Nephron (organoid): ENCODE measurements around the gene THOC6.
A peak's percentile ranks its signal among the peaks of the same experiment; 100 is the strongest.
"Not testable (repeated sequence)": the region's sequence is repeated elsewhere in the genome, so short reads cannot be mapped to it uniquely, and the experiment has no call there.

Experiments
- H3K27ac Mint-ChIP-seq, 3 experiments: 2 replicates each; pipeline ENCODE4 v1.8.0; 2020; ENCODE audit warnings: mixed read lengths in 3 of 3, mild to moderate bottlenecking in 2 of 3, moderate library complexity in 1 of 3
- H3K27me3 Mint-ChIP-seq: 2 replicates; pipeline ENCODE4 v1.8.0; 2021; ENCODE audit warnings: low read depth, mild to moderate bottlenecking, moderate library complexity, mixed read lengths
- H3K36me3 Mint-ChIP-seq: 2 replicates; pipeline ENCODE4 v1.8.0; 2020; ENCODE audit warnings: low read depth, mixed read lengths
- H3K4me1 Mint-ChIP-seq: 2 replicates; pipeline ENCODE4 v1.8.0; 2020; ENCODE audit warnings: mixed read lengths
- H3K4me3 Mint-ChIP-seq, 3 experiments: 2 replicates each; pipeline ENCODE4 v1.8.0; 2020; ENCODE audit warnings: mild to moderate bottlenecking in 3 of 3, mixed read lengths in 3 of 3, moderate library complexity in 2 of 3
- H3K9me3 Mint-ChIP-seq: 2 replicates; pipeline ENCODE4 v1.8.0; 2020; ENCODE audit warnings: mixed read lengths
- TF ChIP-seq, protein P1 (sequence below), 3 experiments: fragments of 200-600 bp; sonication (generic); IDR thresholded peaks; one replicate each; pipeline ENCODE4 v1.5.0; 2021; ENCODE audit warnings: antibody characterized with exemption in 3 of 3; ENCODE audit not compliant: unreplicated experiment in 3 of 3

THOC6 gene

DNA sequence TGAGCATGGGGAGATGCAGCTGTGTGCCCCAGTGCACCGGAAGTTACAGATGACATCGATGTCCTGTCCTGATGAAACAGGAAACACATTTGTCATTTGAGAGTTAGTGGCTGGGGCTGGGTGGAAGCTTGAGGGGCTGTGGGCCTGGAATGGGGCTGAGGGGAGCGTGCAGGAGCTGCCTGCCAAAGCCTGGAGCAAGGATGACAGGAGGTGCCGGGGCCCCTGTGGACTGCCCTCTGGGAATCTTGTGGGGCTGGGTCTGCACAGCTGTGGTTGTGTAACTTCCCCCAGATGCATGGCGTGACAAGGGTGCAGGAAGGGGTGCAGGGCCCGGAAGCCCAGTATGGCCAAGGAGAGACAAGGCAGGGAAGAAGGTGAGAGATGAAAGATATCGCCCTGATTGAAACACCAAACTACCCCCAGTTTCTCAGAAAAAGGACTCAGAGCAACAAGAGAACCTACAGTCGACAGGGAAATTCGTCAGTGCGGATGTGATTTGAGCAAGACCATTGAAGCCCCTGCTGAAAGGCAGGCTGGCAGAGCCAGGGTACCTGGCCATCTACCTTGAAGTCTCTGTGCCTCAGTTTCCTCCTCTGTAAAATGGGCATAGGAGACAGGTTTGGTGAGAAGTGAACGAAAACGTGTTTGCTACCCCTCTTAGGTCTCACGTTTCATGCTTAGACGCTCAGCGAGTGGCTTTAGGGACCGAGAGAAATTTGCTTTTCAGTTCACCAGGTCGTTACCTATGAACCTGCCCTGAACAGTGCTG lies 31.3 kb downstream of the THOC6 start:
- H3K27me3 Mint-ChIP-seq = peaks cover 35% of the 10 kb centered on the region
- no peak overlapping the region for H3K27ac Mint-ChIP-seq
- H3K36me3 Mint-ChIP-seq = peaks cover 4% of the 10 kb centered on the region
- H3K4me1 Mint-ChIP-seq = peaks cover 7% of the 10 kb centered on the region
- TF ChIP-seq, protein P1, sequence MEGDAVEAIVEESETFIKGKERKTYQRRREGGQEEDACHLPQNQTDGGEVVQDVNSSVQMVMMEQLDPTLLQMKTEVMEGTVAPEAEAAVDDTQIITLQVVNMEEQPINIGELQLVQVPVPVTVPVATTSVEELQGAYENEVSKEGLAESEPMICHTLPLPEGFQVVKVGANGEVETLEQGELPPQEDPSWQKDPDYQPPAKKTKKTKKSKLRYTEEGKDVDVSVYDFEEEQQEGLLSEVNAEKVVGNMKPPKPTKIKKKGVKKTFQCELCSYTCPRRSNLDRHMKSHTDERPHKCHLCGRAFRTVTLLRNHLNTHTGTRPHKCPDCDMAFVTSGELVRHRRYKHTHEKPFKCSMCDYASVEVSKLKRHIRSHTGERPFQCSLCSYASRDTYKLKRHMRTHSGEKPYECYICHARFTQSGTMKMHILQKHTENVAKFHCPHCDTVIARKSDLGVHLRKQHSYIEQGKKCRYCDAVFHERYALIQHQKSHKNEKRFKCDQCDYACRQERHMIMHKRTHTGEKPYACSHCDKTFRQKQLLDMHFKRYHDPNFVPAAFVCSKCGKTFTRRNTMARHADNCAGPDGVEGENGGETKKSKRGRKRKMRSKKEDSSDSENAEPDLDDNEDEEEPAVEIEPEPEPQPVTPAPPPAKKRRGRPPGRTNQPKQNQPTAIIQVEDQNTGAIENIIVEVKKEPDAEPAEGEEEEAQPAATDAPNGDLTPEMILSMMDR (IDR thresholded peaks at IDR 0.05; ENCODE audit: unreplicated experiment in 3 of 3) = no peak
- peak overlapping the region in 1 of 3 experiments; percentile 37 for H3K4me3 Mint-ChIP-seq
- H3K9me3 Mint-ChIP-seq = no peaks in the 10 kb centered on the region

DNA sequence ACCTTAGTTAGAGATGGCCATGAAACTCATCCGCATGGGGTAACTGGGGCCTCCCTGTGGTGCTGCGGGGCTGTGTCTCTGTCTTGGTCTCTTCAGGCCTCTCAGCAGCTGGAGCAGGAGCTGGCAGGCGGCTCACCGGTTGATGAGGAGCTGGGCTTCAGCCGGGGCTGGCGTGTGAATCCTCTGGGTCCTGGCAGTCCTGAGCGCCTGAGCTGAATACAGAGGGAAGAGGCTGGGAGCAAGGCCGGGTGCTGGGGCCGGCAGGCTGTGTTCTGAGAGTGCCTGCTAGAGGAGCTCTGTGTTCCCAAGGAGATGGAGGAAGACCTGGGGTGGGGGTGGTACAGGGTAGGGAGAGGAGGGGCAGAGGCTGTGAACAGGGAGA lies 31.9 kb downstream of the THOC6 start:
- not testable (repeated sequence) for H3K9me3 Mint-ChIP-seq, H3K27ac Mint-ChIP-seq, H3K36me3 Mint-ChIP-seq
- Mint-ChIP-seq H3K4me1 (peaks cover 12% of the 10 kb centered on the region), H3K27me3 (peaks cover 35% of the 10 kb centered on the region), H3K4me3 (peak overlapping the region in 2 of 3 experiments; percentile 16 to 56)

DNA sequence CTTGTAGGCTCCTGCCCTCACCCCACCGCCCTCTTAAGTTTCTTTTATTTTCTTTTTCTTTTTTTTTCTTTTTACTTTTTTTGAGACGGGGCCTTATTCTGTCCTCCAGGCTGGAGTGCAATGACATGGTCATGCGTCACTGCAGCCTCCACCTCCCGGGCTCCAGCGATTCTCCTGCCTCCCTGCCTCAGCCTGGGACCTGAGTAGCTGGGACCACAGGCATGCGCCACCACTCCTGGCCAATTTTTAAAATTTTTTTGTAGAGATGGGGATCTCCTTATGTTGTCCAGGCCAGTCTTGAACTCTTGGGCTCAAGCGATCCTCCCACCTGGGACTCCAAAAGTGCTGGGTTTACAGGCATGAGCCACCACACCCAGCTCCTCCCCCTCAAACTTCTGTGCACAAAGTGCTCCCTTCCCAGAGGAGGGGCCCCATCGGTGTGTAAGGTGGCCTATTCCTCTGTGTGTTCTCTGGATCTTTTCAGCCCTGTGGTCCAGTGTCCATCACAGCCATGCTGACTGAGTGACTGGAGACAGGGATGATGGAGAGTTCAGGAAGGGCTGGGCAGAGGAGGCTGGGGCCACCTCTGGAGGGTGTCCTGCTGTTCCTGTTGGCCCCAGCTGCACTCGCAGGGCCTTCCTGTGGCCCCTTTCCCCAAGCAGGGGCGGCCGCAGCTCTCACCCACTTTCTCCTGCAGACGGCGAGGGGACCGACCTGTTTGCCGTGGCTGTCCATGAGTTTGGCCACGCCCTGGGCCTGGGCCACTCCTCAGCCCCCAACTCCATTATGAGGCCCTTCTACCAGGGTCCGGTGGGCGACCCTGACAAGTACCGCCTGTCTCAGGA lies 32.7 kb downstream of the THOC6 start:
- TF ChIP-seq, protein P1 (IDR thresholded peaks at IDR 0.05; ENCODE audit: unreplicated experiment in 3 of 3) = no peak
- H3K27me3 Mint-ChIP-seq = peaks cover 31% of the 10 kb centered on the region
- H3K27ac Mint-ChIP-seq = no peak overlapping the region
- H3K4me3 Mint-ChIP-seq = peak overlapping the region; percentile 56 to 62 (median 59)
- peaks cover 15% of the 10 kb centered on the region for H3K4me1 Mint-ChIP-seq
- H3K36me3 Mint-ChIP-seq = peaks cover 4% of the 10 kb centered on the region
- no peaks in the 10 kb centered on the region for H3K9me3 Mint-ChIP-seq

DNA sequence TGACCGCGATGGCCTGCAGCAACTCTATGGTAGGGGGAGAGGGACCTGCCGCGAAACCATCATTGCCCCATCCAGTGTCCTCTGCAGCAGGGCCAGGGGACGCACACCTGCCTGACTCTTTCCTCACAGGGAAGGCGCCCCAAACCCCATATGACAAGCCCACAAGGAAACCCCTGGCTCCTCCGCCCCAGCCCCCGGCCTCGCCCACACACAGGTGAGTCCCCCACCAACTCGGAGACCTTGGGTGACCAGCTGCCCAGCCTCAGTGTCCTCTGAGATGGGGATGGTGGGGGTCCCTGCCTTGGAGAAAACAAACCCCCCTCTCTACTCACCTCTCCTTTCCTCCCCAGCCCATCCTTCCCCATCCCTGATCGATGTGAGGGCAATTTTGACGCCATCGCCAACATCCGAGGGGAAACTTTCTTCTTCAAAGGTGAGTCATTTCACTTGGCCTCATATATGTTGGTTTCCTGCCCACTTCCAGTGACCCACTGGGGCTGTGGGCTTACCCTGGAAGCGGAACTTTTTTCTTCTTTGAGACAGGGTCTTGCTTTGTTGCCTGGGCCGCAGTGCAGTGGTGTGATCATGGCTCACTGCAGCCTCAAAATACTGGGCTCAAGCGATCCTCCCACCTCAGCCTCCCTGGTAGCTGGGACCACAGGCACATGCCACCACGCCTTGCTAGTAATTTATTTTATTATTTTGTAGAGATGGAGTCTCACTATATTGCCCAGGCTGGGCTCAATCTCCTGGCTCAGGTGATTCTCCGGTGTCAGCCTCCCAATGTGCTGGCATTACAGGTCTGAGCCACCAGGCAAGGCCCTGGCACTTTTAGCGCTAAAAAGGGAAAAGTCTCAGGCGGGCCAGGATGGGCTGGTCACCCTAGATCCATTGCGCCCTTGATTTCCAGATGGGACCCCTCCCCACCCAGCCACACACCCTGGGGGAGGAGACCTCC lies 33.6 kb downstream of the THOC6 start:
- H3K4me1 Mint-ChIP-seq = peaks cover 19% of the 10 kb centered on the region
- H3K27ac Mint-ChIP-seq = no peak overlapping the region
- TF ChIP-seq, protein P1 (IDR thresholded peaks at IDR 0.05; ENCODE audit: unreplicated experiment in 3 of 3) = no peak
- H3K36me3 Mint-ChIP-seq = peaks cover 4% of the 10 kb centered on the region
- no peaks in the 10 kb centered on the region for H3K9me3 Mint-ChIP-seq
- peaks cover 23% of the 10 kb centered on the region for H3K27me3 Mint-ChIP-seq
- H3K4me3 Mint-ChIP-seq = peak overlapping the region; percentile 56 to 62 (median 59)

DNA sequence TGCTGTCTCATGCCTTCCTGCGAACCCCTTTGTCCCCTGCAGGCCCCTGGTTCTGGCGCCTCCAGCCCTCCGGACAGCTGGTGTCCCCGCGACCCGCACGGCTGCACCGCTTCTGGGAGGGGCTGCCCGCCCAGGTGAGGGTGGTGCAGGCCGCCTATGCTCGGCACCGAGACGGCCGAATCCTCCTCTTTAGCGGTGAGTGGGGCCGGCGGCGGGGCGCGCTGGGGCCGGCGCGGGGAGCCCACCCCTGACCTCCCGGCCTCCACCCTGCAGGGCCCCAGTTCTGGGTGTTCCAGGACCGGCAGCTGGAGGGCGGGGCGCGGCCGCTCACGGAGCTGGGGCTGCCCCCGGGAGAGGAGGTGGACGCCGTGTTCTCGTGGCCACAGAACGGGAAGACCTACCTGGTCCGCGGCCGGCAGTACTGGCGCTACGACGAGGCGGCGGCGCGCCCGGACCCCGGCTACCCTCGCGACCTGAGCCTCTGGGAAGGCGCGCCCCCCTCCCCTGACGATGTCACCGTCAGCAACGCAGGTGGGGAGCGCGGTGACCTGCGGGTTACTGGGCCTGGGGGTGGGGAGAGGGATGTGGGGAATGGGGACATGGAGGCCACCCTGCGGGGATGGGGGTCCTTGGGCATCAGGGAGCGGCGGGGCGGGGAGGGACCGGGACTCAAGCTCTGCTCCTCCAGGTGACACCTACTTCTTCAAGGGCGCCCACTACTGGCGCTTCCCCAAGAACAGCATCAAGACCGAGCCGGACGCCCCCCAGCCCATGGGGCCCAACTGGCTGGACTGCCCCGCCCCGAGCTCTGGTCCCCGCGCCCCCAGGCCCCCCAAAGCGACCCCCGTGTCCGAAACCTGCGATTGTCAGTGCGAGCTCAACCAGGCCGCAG lies 34.5 kb downstream of the THOC6 start:
- Mint-ChIP-seq H3K27ac (no peak overlapping the region), H3K9me3 (no peaks in the 10 kb centered on the region), H3K4me1 (peaks cover 19% of the 10 kb centered on the region), H3K27me3 (peaks cover 22% of the 10 kb centered on the region), H3K4me3 (peak overlapping the region; percentile 86 to 90 (median 87)), H3K36me3 (peaks cover 4% of the 10 kb centered on the region)
- TF ChIP-seq, protein P1 (IDR thresholded peaks at IDR 0.05; ENCODE audit: unreplicated experiment in 3 of 3) = no peak
